Body of pancreas (tissue), 4 donors: ENCODE results near the gene CFHR5. TPM values are rescaled to one million over a fixed set of nuclear protein-coding genes. Genes with fewer than 3 reads are reported as not detected.

ENCODE experiments used
- ATAC-seq: fragments of 150-250 bp; one replicate; pipeline ENCODE4 v1.9.1; 2016
- DNase-seq, 4 donors: peaks; one replicate each; pipeline ENCODE4 v3.0.0-alpha.2; 2019
- H3K27ac ChIP-seq, 4 donors: fragments of 200-600 bp; sonication (generic); 1 replicate in 3 of 4; 2 replicates in 1 of 4; pipeline versions ENCODE4 v1.5.1 to v1.6.1; 2016 to 2019; ENCODE audit warnings: mild to moderate bottlenecking in 1 of 4, mixed read lengths in 1 of 4, moderate library complexity in 1 of 4
- H3K27me3 ChIP-seq, 2 donors: fragments of 200-600 bp; sonication (generic); one replicate each; pipeline ENCODE4 v1.6.0; 2016; ENCODE audit warnings: mild to moderate bottlenecking in 1 of 2
- H3K36me3 ChIP-seq, 2 donors: fragments of 200-600 bp; sonication (generic); replicated peaks in 1 of 2; 2 replicates each; pipeline ENCODE4 v1.5.1; 2016; ENCODE audit warnings: low read depth in 2 of 2; ENCODE audit not compliant: insufficient read depth in 1 of 2
- H3K4me1 ChIP-seq: fragments of 200-600 bp; sonication (generic); one replicate; pipeline ENCODE4 v1.6.0; 2016
- H3K4me3 ChIP-seq, 2 donors: fragments of 200-600 bp; sonication (generic); 1 replicate in 1 of 2; 2 replicates in 1 of 2; pipeline ENCODE4 v1.5.1; 2016 to 2019
- H3K9me3 ChIP-seq, 3 donors: fragments of 200-600 bp; sonication (generic); 1 replicate in 2 of 3; 2 replicates in 1 of 3; pipeline ENCODE4 v1.5.1; 2016
- CTCF ChIP-seq, 7 experiments: fragments of 450-650 bp in 4 of 7; fragments of 200-600 bp in 3 of 7; sonication (generic) in 3 of 7; IDR thresholded peaks; one replicate each; pipeline ENCODE4 v1.5.1; 2016 to 2019; ENCODE audit warnings: antibody characterized with exemption in 7 of 7
- POLR2A ChIP-seq, 3 donors: fragments of 450-650 bp; IDR thresholded peaks; one replicate each; pipeline ENCODE4 v1.6.1; 2016; ENCODE audit warnings: antibody characterized with exemption in 3 of 3, mild to moderate bottlenecking in 2 of 3
- WGBS, 2 donors: methylation state at CpG; one replicate each; pipeline ENCODE4 v1.1.5; 2017; 5-methylcytosine and 5-hydroxymethylcytosine counted together
- intact Hi-C: fragments of 100-400 bp; cut with DNase I; formaldehyde crosslinking; loops from one replicate; pipeline ENCODE4 v1.15.1; 2023
- total RNA-seq, 2 donors: library from RNA; depleted of rRNA; stranded (reverse); fragments of >200 nt; gene quantifications; one replicate each; pipeline ENCODE4 v1.1.0, GENCODE V29; 2016

CFHR5 gene
- total RNA-seq, 2 donors from 2014 or later, result not detected

- intact Hi-C loops, result no loop called here
- 29 to 65% methylated on average over 2 of the region's 2 CpGs for WGBS, 2 donors
These were observed 25.8 kb downstream of the CFHR5 start for GRCh38 chr1:197003132-197003531.

GRCh38 chr1:197008861-197009260 lies 31.5 kb downstream of the CFHR5 start:
- no peak overlapping the region for H3K27ac ChIP-seq
- H3K36me3 ChIP-seq, result no peaks in the 10 kb centered on the region
- H3K27me3 ChIP-seq, result no peaks in the 10 kb centered on the region
- no peaks in the 10 kb centered on the region for H3K4me1 ChIP-seq
- TF ChIP-seq CTCF (IDR thresholded peaks at IDR 0.05) (no peak), POLR2A (IDR thresholded peaks at IDR 0.05) (no peak)
- ATAC-seq (no peak), DNase-seq (no peak)
- H3K4me3 ChIP-seq, result no peak overlapping the region
- no peaks in the 10 kb centered on the region for H3K9me3 ChIP-seq
- intact Hi-C loops, result no loop called here
- WGBS, 2 donors, result 73 to 74% methylated on average over 6 of the region's 6 CpGs

More at GRCh38 chr1:197003132-197003531, 25.8 kb downstream of the CFHR5 start:
- DNase-seq, result no peak
- Histone ChIP-seq H3K36me3 (no peaks in the 10 kb centered on the region), H3K27ac (no peak overlapping the region), H3K4me1 (no peaks in the 10 kb centered on the region), H3K27me3 (no peaks in the 10 kb centered on the region), H3K4me3 (no peak overlapping the region), H3K9me3 (no peaks in the 10 kb centered on the region)
- ATAC-seq, result no peak
- TF ChIP-seq POLR2A (IDR thresholded peaks at IDR 0.05), result no peak
- TF ChIP-seq CTCF (IDR thresholded peaks at IDR 0.05), result no peak

- no peak for ATAC-seq
- no peak overlapping the region for H3K27ac ChIP-seq
- H3K36me3 ChIP-seq, result no peaks in the 10 kb centered on the region
- no peaks in the 10 kb centered on the region for H3K27me3 ChIP-seq
- no peak for TF ChIP-seq CTCF (IDR thresholded peaks at IDR 0.05)
- TF ChIP-seq POLR2A (IDR thresholded peaks at IDR 0.05), result no peak
- no peak overlapping the region for H3K4me3 ChIP-seq
- no peak for DNase-seq
- WGBS, 2 donors, result 79 to 85% methylated on average over 1 of the region's 1 CpG
- H3K9me3 ChIP-seq, result no peaks in the 10 kb centered on the region
- no peaks in the 10 kb centered on the region for H3K4me1 ChIP-seq
- intact Hi-C loops, result no loop called here
These were observed 34.3 kb downstream of the CFHR5 start for GRCh38 chr1:197011614-197012013.

GRCh38 chr1:197013234-197013633 lies 35.9 kb downstream of the CFHR5 start:
- no peak overlapping the region for H3K27ac ChIP-seq
- DNase-seq (no peak), ATAC-seq (no peak)
- no peaks in the 10 kb centered on the region for H3K4me1 ChIP-seq
- intact Hi-C loops, result no loop called here
- H3K36me3 ChIP-seq, result no peaks in the 10 kb centered on the region
- TF ChIP-seq CTCF (IDR thresholded peaks at IDR 0.05) (no peak), POLR2A (IDR thresholded peaks at IDR 0.05) (no peak)
- H3K27me3 ChIP-seq, result no peaks in the 10 kb centered on the region
- 77 to 87% methylated on average over 3 of the region's 3 CpGs for WGBS, 2 donors
- no peak overlapping the region for H3K4me3 ChIP-seq
- H3K9me3 ChIP-seq, result no peaks in the 10 kb centered on the region

GRCh38 chr1:197016751-197017150 lies 39.4 kb downstream of the CFHR5 start:
- Histone ChIP-seq H3K4me3 (no peak overlapping the region), H3K36me3 (no peaks in the 10 kb centered on the region), H3K27me3 (no peaks in the 10 kb centered on the region), H3K4me1 (no peaks in the 10 kb centered on the region), H3K27ac (no peak overlapping the region), H3K9me3 (no peaks in the 10 kb centered on the region)
- DNase-seq, result no peak
- TF ChIP-seq CTCF (IDR thresholded peaks at IDR 0.05) (no peak), POLR2A (IDR thresholded peaks at IDR 0.05) (no peak)
- WGBS, 2 donors, result 63 to 79% methylated on average over 1 of the region's 1 CpG
- ATAC-seq, result no peak
- intact Hi-C loops, result no loop called here
